Lower lobe of right lung (tissue), 2 donors: ENCODE data around the gene CENPA. TPM values are rescaled to one million over a fixed set of nuclear protein-coding genes. Genes with fewer than 3 reads are reported as not detected.

Experiments used
- ATAC-seq, 2 donors: fragments of 200-7000 bp; cut with Tn5 transposase; one replicate each; pipeline ENCODE4 v1.9.1; 2020 to 2022; ENCODE audit warnings: mild to moderate bottlenecking in 2 of 2, moderate library complexity in 2 of 2
- DNase-seq: peaks from one replicate; pipeline ENCODE4 v3.0.0-alpha.2; 2020
- H3K27ac ChIP-seq: fragments of 200-600 bp; one replicate; pipeline ENCODE4 v1.8.0; 2022
- H3K27me3 ChIP-seq: fragments of 200-600 bp; one replicate; pipeline ENCODE4 v1.8.0; 2022; ENCODE audit warnings: low read depth
- H3K36me3 ChIP-seq: fragments of 200-600 bp; one replicate; pipeline ENCODE4 v1.8.0; 2022; ENCODE audit warnings: mild to moderate bottlenecking
- H3K4me1 ChIP-seq: fragments of 200-600 bp; one replicate; pipeline ENCODE4 v1.8.0; 2022
- H3K4me3 ChIP-seq: fragments of 200-600 bp; one replicate; pipeline ENCODE4 v1.8.0; 2022; ENCODE audit warnings: mild to moderate bottlenecking
- H3K9me3 ChIP-seq: fragments of 200-600 bp; one replicate; pipeline ENCODE4 v1.8.0; 2022
- intact Hi-C: fragments of 100-400 bp; cut with DNase I; formaldehyde crosslinking; loops from one replicate; pipeline ENCODE4 v1.11.0; 2022
- total RNA-seq: library from RNA; stranded (reverse); fragmentation: NEBNext Ultra II Directional; extraction: Animal tissue kit (Norgen Biotek cat#: 25700); gene quantifications from one replicate; pipeline ENCODE4 v1.2.1, GENCODE V29; 2021
- TF ChIP-seq, protein P1 (sequence below): fragments of 200-600 bp; IDR thresholded peaks from one replicate; pipeline ENCODE4 v1.8.0; 2022; ENCODE audit warnings: antibody characterized with exemption, mild to moderate bottlenecking
- donor health status: DM: no; HTN: yes; CAD: no; lungs with severe emphysema.

The CENPA gene
- total RNA-seq, 1 donor from 2014 or later = 1.7 TPM

DNA sequence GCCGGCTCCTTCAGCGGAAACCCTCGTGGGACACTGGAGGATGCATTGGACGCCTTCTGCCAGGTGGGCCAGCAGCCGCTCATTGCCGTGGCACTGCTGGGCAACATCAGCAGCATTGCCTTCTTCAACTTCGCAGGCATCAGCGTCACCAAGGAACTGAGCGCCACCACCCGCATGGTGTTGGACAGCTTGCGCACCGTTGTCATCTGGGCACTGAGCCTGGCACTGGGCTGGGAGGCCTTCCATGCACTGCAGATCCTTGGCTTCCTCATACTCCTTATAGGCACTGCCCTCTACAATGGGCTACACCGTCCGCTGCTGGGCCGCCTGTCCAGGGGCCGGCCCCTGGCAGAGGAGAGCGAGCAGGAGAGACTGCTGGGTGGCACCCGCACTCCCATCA is 7.8 kb upstream of the CENPA start:
- TF ChIP-seq, protein P1, sequence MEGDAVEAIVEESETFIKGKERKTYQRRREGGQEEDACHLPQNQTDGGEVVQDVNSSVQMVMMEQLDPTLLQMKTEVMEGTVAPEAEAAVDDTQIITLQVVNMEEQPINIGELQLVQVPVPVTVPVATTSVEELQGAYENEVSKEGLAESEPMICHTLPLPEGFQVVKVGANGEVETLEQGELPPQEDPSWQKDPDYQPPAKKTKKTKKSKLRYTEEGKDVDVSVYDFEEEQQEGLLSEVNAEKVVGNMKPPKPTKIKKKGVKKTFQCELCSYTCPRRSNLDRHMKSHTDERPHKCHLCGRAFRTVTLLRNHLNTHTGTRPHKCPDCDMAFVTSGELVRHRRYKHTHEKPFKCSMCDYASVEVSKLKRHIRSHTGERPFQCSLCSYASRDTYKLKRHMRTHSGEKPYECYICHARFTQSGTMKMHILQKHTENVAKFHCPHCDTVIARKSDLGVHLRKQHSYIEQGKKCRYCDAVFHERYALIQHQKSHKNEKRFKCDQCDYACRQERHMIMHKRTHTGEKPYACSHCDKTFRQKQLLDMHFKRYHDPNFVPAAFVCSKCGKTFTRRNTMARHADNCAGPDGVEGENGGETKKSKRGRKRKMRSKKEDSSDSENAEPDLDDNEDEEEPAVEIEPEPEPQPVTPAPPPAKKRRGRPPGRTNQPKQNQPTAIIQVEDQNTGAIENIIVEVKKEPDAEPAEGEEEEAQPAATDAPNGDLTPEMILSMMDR = no peak
- H3K27me3 ChIP-seq = no peaks in the 10 kb centered on the region
- peaks cover 9% of the 10 kb centered on the region for H3K4me1 ChIP-seq
- peaks cover 75% of the 10 kb centered on the region for H3K36me3 ChIP-seq
- no peak overlapping the region for H3K4me3 ChIP-seq
- no peak for ATAC-seq
- DNase-seq = peak; percentile 40
- H3K27ac ChIP-seq = no peak overlapping the region
- intact Hi-C loops = no loop called here
- H3K9me3 ChIP-seq = no peaks in the 10 kb centered on the region

DNA sequence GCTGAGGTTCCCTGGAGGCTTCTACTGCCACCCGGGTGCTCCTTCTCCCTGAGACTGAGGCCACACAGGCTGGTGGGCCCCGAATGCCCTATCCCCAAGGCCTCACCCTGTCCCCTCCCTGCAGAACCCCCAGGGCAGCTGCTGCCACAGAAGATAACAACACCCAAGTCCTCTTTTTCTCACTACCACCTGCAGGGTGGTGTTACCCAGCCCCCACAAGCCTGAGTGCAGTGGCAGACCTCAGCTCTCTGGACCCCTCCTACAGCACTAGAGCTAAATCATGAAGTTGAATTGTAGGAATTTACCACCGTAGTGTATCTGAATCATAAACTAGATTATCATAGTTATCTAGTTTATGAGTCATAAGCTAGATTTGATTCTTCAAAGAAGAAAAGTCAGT is 7.3 kb upstream of the CENPA start:
- Histone ChIP-seq H3K27ac (no peak overlapping the region), H3K4me1 (peaks cover 5% of the 10 kb centered on the region), H3K4me3 (no peak overlapping the region), H3K36me3 (peaks cover 75% of the 10 kb centered on the region), H3K27me3 (no peaks in the 10 kb centered on the region), H3K9me3 (no peaks in the 10 kb centered on the region)
- peak; percentile 19 for DNase-seq
- intact Hi-C loops = no loop called here
- ATAC-seq = peak in 1 of 2 donors; percentile 12
- TF ChIP-seq, protein P1 = no peak

DNA sequence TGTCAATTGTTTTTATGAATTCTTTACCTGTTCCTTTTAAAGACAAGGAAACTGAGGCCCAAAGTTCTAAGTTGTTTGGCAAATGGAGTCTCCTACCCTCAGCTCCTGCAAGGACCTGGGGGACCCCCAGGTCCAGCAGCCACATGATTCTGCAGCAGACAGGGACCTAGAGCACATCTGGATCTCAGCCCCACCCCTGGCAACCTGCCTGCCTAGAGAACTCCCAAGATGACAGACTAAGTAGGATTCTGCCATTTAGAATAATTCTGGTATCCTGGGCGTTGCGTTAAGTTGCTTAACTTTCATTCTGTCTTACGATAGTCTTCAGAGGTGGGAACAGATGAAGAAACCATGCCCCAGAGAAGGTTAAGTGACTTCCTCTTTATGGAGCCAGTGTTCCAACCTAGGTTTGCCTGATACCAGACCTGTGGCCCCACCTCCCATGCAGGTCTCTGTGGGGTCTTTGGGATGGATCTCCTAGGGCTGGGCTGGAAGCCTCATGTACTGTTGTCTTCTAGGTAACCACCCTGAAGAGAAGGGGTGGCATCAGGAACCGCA is 5.6 kb upstream of the CENPA start:
- no peak for DNase-seq
- H3K4me3 ChIP-seq = no peak overlapping the region
- no peaks in the 10 kb centered on the region for H3K27me3 ChIP-seq
- intact Hi-C loops = no loop called here
- TF ChIP-seq, protein P1 = no peak
- H3K27ac ChIP-seq = no peak overlapping the region
- H3K36me3 ChIP-seq = peaks cover 62% of the 10 kb centered on the region
- no peaks in the 10 kb centered on the region for H3K9me3 ChIP-seq
- ATAC-seq = no peak
- no peaks in the 10 kb centered on the region for H3K4me1 ChIP-seq

DNA sequence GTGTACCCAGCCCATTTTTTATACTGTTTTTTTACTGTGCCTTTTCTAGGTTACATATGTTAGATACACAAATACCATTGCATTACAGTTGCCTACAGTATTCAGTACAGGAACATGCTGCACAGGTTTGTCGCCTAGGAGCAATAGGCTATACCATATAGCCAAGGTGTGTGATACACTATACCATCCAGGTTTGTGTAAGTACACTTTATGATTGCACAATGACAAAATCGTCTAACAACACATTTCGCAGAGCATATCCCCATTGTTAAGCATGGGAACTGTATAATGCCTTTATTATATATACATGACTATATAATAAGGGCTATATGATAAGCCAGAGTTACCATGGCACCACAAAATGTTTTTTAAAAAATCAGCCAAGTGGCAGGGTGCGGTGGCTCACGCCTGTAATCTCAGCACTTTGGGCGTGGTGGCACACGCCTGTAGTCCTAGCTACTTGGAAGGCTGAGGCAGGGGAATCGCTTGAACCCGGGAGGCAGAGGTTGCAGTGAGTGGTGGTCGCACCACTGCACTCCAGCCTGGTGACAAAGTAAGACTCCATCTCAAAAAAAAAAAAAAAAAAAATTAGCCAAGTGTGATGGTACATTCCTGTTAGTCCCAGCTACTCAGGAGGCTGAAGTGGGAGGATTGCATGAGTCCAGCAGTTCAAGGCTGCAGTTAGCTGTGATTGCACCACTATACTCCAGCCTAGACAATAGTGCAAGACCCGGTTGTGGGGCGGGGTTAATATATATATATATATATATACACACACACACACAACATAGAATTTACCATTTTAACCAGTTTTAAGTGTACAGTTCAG is 2.8 kb upstream of the CENPA start:
- no peak overlapping the region for H3K27ac ChIP-seq
- intact Hi-C loops = no loop called here
- peaks cover 34% of the 10 kb centered on the region for H3K36me3 ChIP-seq
- TF ChIP-seq, protein P1 = no peak
- H3K4me3 ChIP-seq = no peak overlapping the region
- DNase-seq = no peak
- no peaks in the 10 kb centered on the region for H3K27me3 ChIP-seq
- H3K4me1 ChIP-seq = peaks cover 9% of the 10 kb centered on the region
- H3K9me3 ChIP-seq = no peaks in the 10 kb centered on the region
- no peak for ATAC-seq

DNA sequence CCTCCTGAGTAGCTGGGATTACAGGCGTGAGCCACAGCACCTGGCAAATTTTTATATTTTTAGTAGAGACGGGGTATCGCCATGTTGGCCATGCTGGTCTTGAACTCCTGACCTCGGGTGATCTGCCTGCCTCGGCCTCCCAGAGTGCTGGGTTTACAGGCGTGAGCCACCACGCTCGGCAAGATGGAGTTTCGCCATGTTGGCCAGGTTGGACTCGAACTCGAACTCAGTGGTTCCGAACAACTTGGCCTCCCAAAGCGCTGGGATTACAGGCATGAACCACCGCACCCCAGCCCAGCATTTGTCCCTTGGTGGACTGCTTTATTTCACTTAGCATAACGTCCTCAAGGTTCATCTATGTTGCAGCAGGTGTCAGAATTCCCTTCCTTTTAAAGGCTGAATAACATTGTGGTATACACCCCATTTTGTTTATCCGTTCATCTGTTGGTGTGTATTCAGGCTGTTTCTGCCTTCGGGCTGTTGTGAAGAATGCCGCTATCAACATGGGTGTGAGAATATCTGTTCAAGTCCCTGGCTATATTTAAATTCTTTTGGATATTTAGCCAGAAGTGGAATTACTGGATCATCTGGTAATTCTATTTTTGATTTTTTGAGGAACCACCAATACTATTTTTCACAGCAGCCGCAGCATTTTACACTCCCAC is 1.2 kb upstream of the CENPA start:
- H3K27me3 ChIP-seq = no peaks in the 10 kb centered on the region
- TF ChIP-seq, protein P1 = no peak
- H3K27ac ChIP-seq = no peak overlapping the region
- peaks cover 9% of the 10 kb centered on the region for H3K4me1 ChIP-seq
- ATAC-seq = no peak
- intact Hi-C loops = no loop called here
- no peaks in the 10 kb centered on the region for H3K9me3 ChIP-seq
- no peak for DNase-seq
- peaks cover 18% of the 10 kb centered on the region for H3K36me3 ChIP-seq
- peak overlapping the region; percentile 90 for H3K4me3 ChIP-seq
